Astrocyte of the cerebellum (primary cell): Measurements from ENCODE around the gene SPHKAP.
"Not testable (repeated sequence)": the region's sequence is repeated elsewhere in the genome, so short reads cannot be mapped to it uniquely, and the experiment has no call there.

Experiments
- DNase-seq: peaks from one replicate; pipeline ENCODE4 v3.0.0-alpha.2; 2011; ENCODE audit warnings: low read depth
- H3K4me3 ChIP-seq: 2 replicates; pipeline ENCODE4 v1.5.1; 2011; ENCODE audit warnings: mild to moderate bottlenecking, low read depth, low read length, moderate library complexity
- CTCF ChIP-seq: IDR thresholded peaks from 2 replicates; pipeline ENCODE4 v1.5.1; 2012; ENCODE audit warnings: low read length, low read depth, moderate library complexity, mild to moderate bottlenecking; ENCODE audit errors: missing control alignments
- in situ Hi-C: cut with HindIII; loops from 2 replicates; pipeline ENCODE4 v1.10.0; 2017; ENCODE audit warnings: low sequenced_read_pairs

Gene SPHKAP

GRCh38 chr2:228181098-228182019, at the start of gene SPHKAP:
SPHKAP (minus strand) TSS chr2:228181687; CDS start chr2:228181598, 89 bp downstream.
- TF ChIP-seq CTCF, result no peak
- no peak for DNase-seq
- in situ Hi-C loops, result no loop called here
- H3K4me3 ChIP-seq, result peak within 1 kb of the TSS; percentile 23

GRCh38 chr2:228227466-228227865, 46.0 kb upstream of the SPHKAP start:
- no peak for DNase-seq
- no peak overlapping the region for H3K4me3 ChIP-seq
- in situ Hi-C loops, result no loop called here
- TF ChIP-seq CTCF, result no peak

GRCh38 chr2:228224410-228224809, 42.9 kb upstream of the SPHKAP start:
- in situ Hi-C loops, result no loop called here
- DNase-seq, result no peak
- no peak for TF ChIP-seq CTCF
- no peak overlapping the region for H3K4me3 ChIP-seq

- in situ Hi-C loops, DNase-seq, H3K4me3 ChIP-seq: not testable (repeated sequence)
Measured at GRCh38 chr2:228218593-228218992, 37.1 kb upstream of the SPHKAP start.

- no peak for TF ChIP-seq CTCF
- in situ Hi-C loops, result no loop called here
Measured at GRCh38 chr2:228197504-228197903, 16.0 kb upstream of the SPHKAP start.

GRCh38 chr2:228180181-228181097, 1.0 kb downstream of the SPHKAP start:
- DNase-seq, result no peak
- peak overlapping the region; percentile 7 for H3K4me3 ChIP-seq
- TF ChIP-seq CTCF, result no peak
- in situ Hi-C loops, result no loop called here

More at GRCh38 chr2:228197504-228197903, 16.0 kb upstream of the SPHKAP start:
- no peak overlapping the region for H3K4me3 ChIP-seq
- DNase-seq, result no peak
